H9 (cell line): ENCODE measurements around the gene DHPS. TPM values are rescaled to one million over a fixed set of nuclear protein-coding genes. Genes with fewer than 3 reads are reported as not detected.

Source experiments
- DNase-seq: peaks from one replicate; pipeline ENCODE4 v3.0.0-alpha.2; 2017
- H2AFZ ChIP-seq: one replicate; pipeline ENCODE4 v1.6.1; 2013; ENCODE audit warnings: mild to moderate bottlenecking, low read length, control low read depth, moderate library complexity
- H2AK5ac ChIP-seq: 2 replicates; pipeline ENCODE4 v1.6.1; 2013; ENCODE audit warnings: low read length, control low read depth, mixed read lengths; ENCODE audit not compliant: insufficient read length
- H2BK120ac ChIP-seq: one replicate; pipeline ENCODE4 v1.6.1; 2013; ENCODE audit warnings: low read depth, mild to moderate bottlenecking, low read length, control low read depth, inconsistent platforms; ENCODE audit not compliant: poor library complexity, severe bottlenecking
- H2BK12ac ChIP-seq: 2 replicates; pipeline ENCODE4 v1.6.1; 2013; ENCODE audit warnings: low read length, control low read depth, mixed read lengths, low read depth; ENCODE audit not compliant: insufficient read length
- H2BK15ac ChIP-seq: 2 replicates; pipeline ENCODE4 v1.6.1; 2013; ENCODE audit warnings: low read depth, low read length, control low read depth
- H2BK20ac ChIP-seq: one replicate; pipeline ENCODE4 v1.6.1; 2013; ENCODE audit warnings: low read depth, mild to moderate bottlenecking, low read length, control low read depth, inconsistent platforms; ENCODE audit not compliant: poor library complexity, severe bottlenecking
- H2BK5ac ChIP-seq: 2 replicates; pipeline ENCODE4 v1.6.1; 2013; ENCODE audit warnings: low read length, control low read depth, mixed read lengths; ENCODE audit not compliant: insufficient read length
- H3K14ac ChIP-seq: 2 replicates; pipeline ENCODE4 v1.6.1; 2013; ENCODE audit warnings: low read length, control low read depth; ENCODE audit not compliant: insufficient read depth
- H3K18ac ChIP-seq: 2 replicates; pipeline ENCODE4 v1.6.1; 2013; ENCODE audit warnings: low read depth, mild to moderate bottlenecking, mixed read lengths, low read length, control low read depth; ENCODE audit not compliant: insufficient read length
- H3K23ac ChIP-seq: 2 replicates; pipeline ENCODE4 v1.6.1; 2013; ENCODE audit warnings: low read length, control low read depth, mixed read lengths, low read depth; ENCODE audit not compliant: insufficient read length
- H3K23me2 ChIP-seq: 2 replicates; pipeline ENCODE4 v1.6.1; 2013; ENCODE audit warnings: low read depth, mild to moderate bottlenecking, mixed read lengths, low read length, control low read depth; ENCODE audit not compliant: insufficient read length, poor library complexity, severe bottlenecking
- H3K27ac ChIP-seq: 2 replicates; pipeline ENCODE4 v1.5.1; 2013; ENCODE audit warnings: low read length, control low read depth, mixed read lengths, low read depth; ENCODE audit not compliant: insufficient read length
- H3K27me3 ChIP-seq: 2 replicates; pipeline ENCODE4 v1.6.1; 2013; ENCODE audit warnings: low read length, control low read depth, inconsistent platforms; ENCODE audit not compliant: insufficient read depth
- H3K4ac ChIP-seq: 2 replicates; pipeline ENCODE4 v1.6.1; 2013; ENCODE audit warnings: low read depth, mild to moderate bottlenecking, control low read depth, inconsistent platforms, low read length, moderate library complexity
- H3K4me1 ChIP-seq: 2 replicates; pipeline ENCODE4 v1.6.1; 2013; ENCODE audit warnings: low read length, control low read depth, inconsistent platforms; ENCODE audit not compliant: insufficient read depth
- H3K4me2 ChIP-seq: 2 replicates; pipeline ENCODE4 v1.6.1; 2013; ENCODE audit warnings: low read length, control low read depth, mixed read lengths; ENCODE audit not compliant: insufficient read length, insufficient read depth
- H3K56ac ChIP-seq: 2 replicates; pipeline ENCODE4 v1.6.1; 2013; ENCODE audit warnings: low read depth, mild to moderate bottlenecking, mixed read lengths, low read length, control low read depth; ENCODE audit not compliant: insufficient read length
- H3K79me1 ChIP-seq: 2 replicates; pipeline ENCODE4 v1.6.1; 2013; ENCODE audit warnings: low read depth, mild to moderate bottlenecking, moderate library complexity, low read length, control low read depth, inconsistent platforms; ENCODE audit not compliant: insufficient read depth, poor library complexity, severe bottlenecking
- H3K79me2 ChIP-seq: 2 replicates; pipeline ENCODE4 v1.6.1; 2013; ENCODE audit warnings: low read length, control low read depth, inconsistent platforms; ENCODE audit not compliant: insufficient read depth
- H3K9ac ChIP-seq: 2 replicates; pipeline ENCODE4 v1.6.1; 2013; ENCODE audit warnings: low read length, control low read depth, mixed read lengths; ENCODE audit not compliant: insufficient read length; ENCODE audit errors: extremely low read depth
- H3K9me3 ChIP-seq: one replicate; pipeline ENCODE4 v1.6.1; 2013; ENCODE audit warnings: low read depth, low read length, inconsistent platforms; ENCODE audit not compliant: control insufficient read depth
- H3T11ph ChIP-seq: one replicate; pipeline ENCODE4 v1.6.1; 2013; ENCODE audit warnings: mild to moderate bottlenecking, low read length, control low read depth, inconsistent platforms
- H4K20me1 ChIP-seq: one replicate; pipeline ENCODE4 v1.6.1; 2013; ENCODE audit not compliant: control insufficient read depth, insufficient read length, insufficient read depth
- H4K5ac ChIP-seq: 2 replicates; pipeline ENCODE4 v1.6.1; 2013; ENCODE audit warnings: low read depth, mild to moderate bottlenecking, mixed read lengths, low read length, control low read depth; ENCODE audit not compliant: insufficient read length
- H4K8ac ChIP-seq: replicated peaks from 2 replicates; pipeline ENCODE4 v1.6.1; 2013; ENCODE audit warnings: low read length, control low read depth, mixed read lengths, low read depth; ENCODE audit not compliant: insufficient read length
- H4K91ac ChIP-seq: 2 replicates; pipeline ENCODE4 v1.6.1; 2013; ENCODE audit warnings: low read depth, mild to moderate bottlenecking, moderate library complexity, mixed read lengths, low read length, control low read depth; ENCODE audit not compliant: insufficient read length
- H3K27ac Mint-ChIP-seq, 3 experiments: 2 replicates in 2 of 3; 3 replicates in 1 of 3; pipeline ENCODE4 v1.8.0; 2020 to 2021; ENCODE audit warnings: mixed read lengths in 3 of 3, mild to moderate bottlenecking in 1 of 3, moderate library complexity in 1 of 3
- H3K27me3 Mint-ChIP-seq: 2 replicates; pipeline ENCODE4 v1.8.0; 2021; ENCODE audit warnings: low read depth, mild to moderate bottlenecking, moderate library complexity, mixed read lengths
- H3K36me3 Mint-ChIP-seq, 3 experiments: 2 replicates in 2 of 3; 3 replicates in 1 of 3; pipeline ENCODE4 v1.8.0; 2020 to 2021; ENCODE audit warnings: low read depth in 3 of 3, mixed read lengths in 3 of 3; ENCODE audit not compliant: insufficient read depth in 1 of 3
- H3K4me1 Mint-ChIP-seq, 2 experiments: 2 replicates each; pipeline ENCODE4 v1.8.0; 2020; ENCODE audit warnings: mixed read lengths in 2 of 2
- H3K4me3 Mint-ChIP-seq, 2 experiments: 2 replicates in 1 of 2; 3 replicates in 1 of 2; pipeline ENCODE4 v1.8.0; 2020 to 2021; ENCODE audit warnings: mild to moderate bottlenecking in 2 of 2, mixed read lengths in 2 of 2, moderate library complexity in 1 of 2
- H3K9me3 Mint-ChIP-seq, 2 experiments: 2 replicates in 1 of 2; 3 replicates in 1 of 2; pipeline ENCODE4 v1.8.0; 2020; ENCODE audit warnings: mild to moderate bottlenecking in 2 of 2, mixed read lengths in 2 of 2, moderate library complexity in 1 of 2
- WGBS: extraction: QIAGEN DNeasy Blood & Tissue Kit; methylation state at CpG from one replicate; pipeline ENCODE4 v1.1.7; 2013; ENCODE audit warnings: missing lambda C conversion rate, low lambda C conversion rate, mixed read lengths; ENCODE audit not compliant: insufficient read length; ENCODE audit errors: extremely low coverage; 5-methylcytosine and 5-hydroxymethylcytosine counted together
- total RNA-seq: library from RNA; stranded (reverse); gene quantifications from 2 replicates; pipeline ENCODE4 v1.2.1, GENCODE V29; 2021
- TF ChIP-seq, protein P1 (sequence below): fragments of 200-600 bp; sonication (generic); conservative IDR thresholded peaks from 3 replicates; pipeline ENCODE4 v1.8.0; 2021; ENCODE audit warnings: antibody characterized with exemption, mild to moderate bottlenecking

DHPS gene
- total RNA-seq, 1 experiment from 2014 or later = 94.9 TPM

DNA sequence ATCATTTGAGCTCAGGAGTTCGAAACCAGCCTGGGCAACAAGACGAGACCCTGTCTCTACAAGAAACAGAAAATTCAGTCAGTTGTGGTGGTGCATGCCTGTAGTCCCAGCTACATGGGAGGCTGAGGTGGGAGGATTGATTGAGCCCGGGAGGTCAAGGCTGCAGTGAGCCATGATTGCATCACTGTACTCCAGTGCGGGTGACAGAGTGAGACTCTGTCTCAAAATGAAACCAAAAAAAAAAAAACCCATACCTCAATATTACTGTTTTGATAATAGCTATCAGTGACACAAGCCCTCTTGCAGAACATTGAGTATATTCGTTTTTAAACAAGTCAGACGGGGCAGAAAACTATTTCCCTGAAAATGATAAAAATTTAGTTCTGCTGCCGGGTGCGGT is 54.7 kb downstream of the DHPS start:
- H2AFZ ChIP-seq = no peak overlapping the region
- no peak overlapping the region for H2BK12ac ChIP-seq
- H3K79me1 ChIP-seq = no peaks in the 10 kb centered on the region
- H2BK5ac ChIP-seq = no peak overlapping the region
- H3K27me3 ChIP-seq = no peaks in the 10 kb centered on the region
- no peak overlapping the region for H3K14ac ChIP-seq
- H4K8ac ChIP-seq = no peak overlapping the region
- H3K4ac ChIP-seq = no peak overlapping the region
- H3K79me2 ChIP-seq = no peaks in the 10 kb centered on the region
- no peaks in the 10 kb centered on the region; the same call in 1 of the 2 replicates for H3K27me3 Mint-ChIP-seq
- no peak overlapping the region for H2BK20ac ChIP-seq
- H3K4me1 Mint-ChIP-seq = no peaks in the 10 kb centered on the region
- H2AK5ac ChIP-seq = no peak overlapping the region
- H3K36me3 Mint-ChIP-seq = peaks cover 77 to 89% (median 79%) of the 10 kb centered on the region in 3 experiments
- H3K9me3 Mint-ChIP-seq = peaks cover 54 to 65% of the 10 kb centered on the region in 2 experiments
- H3K9me3 ChIP-seq = peaks cover 38% of the 10 kb centered on the region
- H3K23me2 ChIP-seq = no peaks in the 10 kb centered on the region
- no peak overlapping the region for H4K5ac ChIP-seq
- no peak overlapping the region for H3K27ac ChIP-seq
- H3T11ph ChIP-seq = no peak overlapping the region
- H4K91ac ChIP-seq = no peak overlapping the region
- no peak overlapping the region for H2BK120ac ChIP-seq
- no peak overlapping the region for H2BK15ac ChIP-seq
- no CpG with 5 or more reads among the region's 8 CpGs for WGBS
- no peaks in the 10 kb centered on the region for H4K20me1 ChIP-seq
- no peaks in the 10 kb centered on the region for H3K4me1 ChIP-seq
- TF ChIP-seq, protein P1, sequence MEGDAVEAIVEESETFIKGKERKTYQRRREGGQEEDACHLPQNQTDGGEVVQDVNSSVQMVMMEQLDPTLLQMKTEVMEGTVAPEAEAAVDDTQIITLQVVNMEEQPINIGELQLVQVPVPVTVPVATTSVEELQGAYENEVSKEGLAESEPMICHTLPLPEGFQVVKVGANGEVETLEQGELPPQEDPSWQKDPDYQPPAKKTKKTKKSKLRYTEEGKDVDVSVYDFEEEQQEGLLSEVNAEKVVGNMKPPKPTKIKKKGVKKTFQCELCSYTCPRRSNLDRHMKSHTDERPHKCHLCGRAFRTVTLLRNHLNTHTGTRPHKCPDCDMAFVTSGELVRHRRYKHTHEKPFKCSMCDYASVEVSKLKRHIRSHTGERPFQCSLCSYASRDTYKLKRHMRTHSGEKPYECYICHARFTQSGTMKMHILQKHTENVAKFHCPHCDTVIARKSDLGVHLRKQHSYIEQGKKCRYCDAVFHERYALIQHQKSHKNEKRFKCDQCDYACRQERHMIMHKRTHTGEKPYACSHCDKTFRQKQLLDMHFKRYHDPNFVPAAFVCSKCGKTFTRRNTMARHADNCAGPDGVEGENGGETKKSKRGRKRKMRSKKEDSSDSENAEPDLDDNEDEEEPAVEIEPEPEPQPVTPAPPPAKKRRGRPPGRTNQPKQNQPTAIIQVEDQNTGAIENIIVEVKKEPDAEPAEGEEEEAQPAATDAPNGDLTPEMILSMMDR = no peak
- H3K4me2 ChIP-seq = no peak overlapping the region
- H3K56ac ChIP-seq = no peak overlapping the region
- no peak overlapping the region for H3K9ac ChIP-seq
- H3K27ac Mint-ChIP-seq = no peak overlapping the region
- no peak overlapping the region for H3K18ac ChIP-seq
- no peak for DNase-seq
- H3K4me3 Mint-ChIP-seq = no peak overlapping the region
- no peak overlapping the region for H3K23ac ChIP-seq

Other genes with a start within 250 kb of the DHPS start
- 9.4 TPM in 2 replicates for gene ZNF443, start 240.9 kb downstream of the DHPS start, total RNA-seq
- 2.1 and 3.8 TPM in 2 replicates for gene ZNF709, start 197.1 kb downstream of the DHPS start, total RNA-seq
- 9.4 and 11.3 TPM in 2 replicates for gene ZNF564, start 130.4 kb downstream of the DHPS start, total RNA-seq
- 9.7 and 10.1 TPM in 2 replicates for gene ZNF490, start 71.1 kb downstream of the DHPS start, total RNA-seq
- gene ZNF791, start 71.0 kb downstream of the DHPS start, total RNA-seq = 20.2 and 22.8 TPM in 2 replicates
- gene MAN2B1, start 15.1 kb downstream of the DHPS start, total RNA-seq = 89.2 and 93.5 TPM in 2 replicates
- gene WDR83, start 15.1 kb downstream of the DHPS start, total RNA-seq = 19.2 and 21.0 TPM in 2 replicates
- not detected in 2 replicates for gene GNG14, start 6.1 kb upstream of the DHPS start, total RNA-seq
- gene FBXW9, start 14.8 kb upstream of the DHPS start, total RNA-seq = 10.8 and 11.7 TPM in 2 replicates
- gene TNPO2, start 42.1 kb upstream of the DHPS start, total RNA-seq = 149 and 159 TPM in 2 replicates
- 154 and 161 TPM in 2 replicates for gene TRIR, start 52.8 kb upstream of the DHPS start, total RNA-seq
- gene GET3, start 55.6 kb upstream of the DHPS start, total RNA-seq = 81.3 and 81.6 TPM in 2 replicates
- 1.6 and 2.0 TPM in 2 replicates for gene BEST2, start 69.9 kb upstream of the DHPS start, total RNA-seq
- 56.8 and 64.7 TPM in 2 replicates for gene HOOK2, start 93.7 kb upstream of the DHPS start, total RNA-seq
- 15.9 and 18.0 TPM in 2 replicates for gene JUNB, start 109.6 kb upstream of the DHPS start, total RNA-seq
- 468 and 485 TPM in 2 replicates for gene PRDX2, start 119.9 kb upstream of the DHPS start, total RNA-seq
- 45.8 and 48.1 TPM in 2 replicates for gene THSD8, start 120.2 kb upstream of the DHPS start, total RNA-seq
- gene RNASEH2A, start 124.7 kb upstream of the DHPS start, total RNA-seq = 79.5 and 86.0 TPM in 2 replicates
- gene RTBDN, start 152.7 kb upstream of the DHPS start, total RNA-seq = 5.6 and 6.4 TPM in 2 replicates
- 11.8 and 15.1 TPM in 2 replicates for gene MAST1, start 156.6 kb upstream of the DHPS start, total RNA-seq
- 23.8 and 26.0 TPM in 2 replicates for gene DNASE2, start 199.6 kb upstream of the DHPS start, total RNA-seq
- gene KLF1, start 205.3 kb upstream of the DHPS start, total RNA-seq = 0.37 and 0.53 TPM in 2 replicates
- 53.2 and 54.4 TPM in 2 replicates for gene GCDH, start 209.3 kb upstream of the DHPS start, total RNA-seq
- 1.4 and 1.9 TPM in 2 replicates for gene SYCE2, start 237.4 kb upstream of the DHPS start, total RNA-seq